GM12892 (cell line): Measurements from ENCODE around the gene RIGI.

Experiments
- POLR2A ChIP-seq: IDR thresholded peaks from 2 replicates; pipeline ENCODE4 v1.6.1; 2011; ENCODE audit warnings: low read depth, low read length, control low read depth
- POLR2AphosphoS5 ChIP-seq: IDR thresholded peaks from 2 replicates; pipeline ENCODE4 v1.6.1; 2011; ENCODE audit warnings: low read depth, low read length, control low read depth
- TAF1 ChIP-seq: IDR thresholded peaks from 2 replicates; pipeline ENCODE4 v1.6.1; 2011; ENCODE audit warnings: low read depth, mild to moderate bottlenecking, control low read depth, low read length, borderline replicate concordance

- TF ChIP-seq POLR2A (peak; percentile 56; the same call in 1 of the 2 replicates), POLR2AphosphoS5 (0 out of 2 replicates have a peak, but pooled peaks have one; percentile 47), TAF1 (no peak)
Measured at GRCh38 chr9:32526041-32526706, at the start of gene RIGI.
